Measurements from ENCODE around the gene SND1.
"Not testable (repeated sequence)": the region's sequence is repeated elsewhere in the genome, so short reads cannot be mapped to it uniquely, and the experiment has no call there.

Gene SND1

GRCh38 chr7:127832592-127832991 lies 180.6 kb downstream of the SND1 start:
- no peak for DNase-seq (ENCODE audit: low read depth)

DNA sequence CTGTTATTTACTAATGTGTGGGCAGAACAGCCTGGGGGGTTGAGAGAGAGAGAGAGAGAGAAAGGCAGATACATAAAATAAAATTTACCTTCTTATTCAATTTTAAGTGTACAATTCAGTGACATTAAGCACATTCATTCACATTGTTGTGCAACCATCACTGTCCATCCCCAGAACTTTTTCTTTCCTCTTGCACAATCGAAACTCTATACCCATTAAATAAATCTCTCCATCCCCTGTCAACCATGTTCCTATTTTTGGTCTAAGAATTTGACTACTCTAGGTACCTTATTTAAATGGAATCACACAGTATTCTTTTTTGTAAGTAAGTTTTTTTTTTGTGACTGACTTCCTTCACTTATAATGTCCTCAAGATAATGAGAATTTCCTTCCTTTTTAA lies 181.6 kb downstream of the SND1 start:
- no peak for DNase-seq (ENCODE audit: low read depth)

GRCh38 chr7:127835679-127836078 lies 183.7 kb downstream of the SND1 start:
- DNase-seq (ENCODE audit: low read depth) = no peak

- not testable (repeated sequence) for DNase-seq (ENCODE audit: low read depth)
These were observed 185.9 kb downstream of the SND1 start for GRCh38 chr7:127837816-127838410.

DNA sequence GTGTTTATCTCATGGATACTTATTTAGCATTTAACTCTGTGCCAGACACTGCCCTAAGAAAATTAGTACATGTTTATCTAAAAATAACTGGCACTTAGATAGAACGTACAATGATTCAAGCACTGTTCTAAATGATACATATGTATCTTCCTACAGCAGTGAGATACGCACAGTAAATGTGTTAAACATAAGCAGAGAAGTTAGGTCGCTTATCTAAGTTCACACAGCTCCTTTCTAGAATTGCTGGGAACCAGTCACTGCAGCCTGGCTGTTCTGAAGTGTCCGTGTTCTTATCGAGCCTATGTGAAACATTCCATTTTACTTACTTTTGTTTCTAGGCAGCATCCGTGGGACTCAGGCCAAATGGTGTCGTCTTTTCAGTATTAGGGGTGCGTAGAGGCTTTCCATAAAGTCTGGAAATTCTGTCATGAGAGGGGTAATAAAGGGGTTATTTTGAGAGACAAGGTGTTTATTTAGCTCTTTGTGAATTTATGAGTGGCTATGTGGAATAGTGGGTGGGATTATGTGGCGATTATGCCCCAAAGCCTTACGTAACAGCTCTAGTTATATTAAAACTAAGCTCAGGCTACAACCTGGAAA lies 186.9 kb downstream of the SND1 start:
- DNase-seq (ENCODE audit: low read depth) = no peak

DNA sequence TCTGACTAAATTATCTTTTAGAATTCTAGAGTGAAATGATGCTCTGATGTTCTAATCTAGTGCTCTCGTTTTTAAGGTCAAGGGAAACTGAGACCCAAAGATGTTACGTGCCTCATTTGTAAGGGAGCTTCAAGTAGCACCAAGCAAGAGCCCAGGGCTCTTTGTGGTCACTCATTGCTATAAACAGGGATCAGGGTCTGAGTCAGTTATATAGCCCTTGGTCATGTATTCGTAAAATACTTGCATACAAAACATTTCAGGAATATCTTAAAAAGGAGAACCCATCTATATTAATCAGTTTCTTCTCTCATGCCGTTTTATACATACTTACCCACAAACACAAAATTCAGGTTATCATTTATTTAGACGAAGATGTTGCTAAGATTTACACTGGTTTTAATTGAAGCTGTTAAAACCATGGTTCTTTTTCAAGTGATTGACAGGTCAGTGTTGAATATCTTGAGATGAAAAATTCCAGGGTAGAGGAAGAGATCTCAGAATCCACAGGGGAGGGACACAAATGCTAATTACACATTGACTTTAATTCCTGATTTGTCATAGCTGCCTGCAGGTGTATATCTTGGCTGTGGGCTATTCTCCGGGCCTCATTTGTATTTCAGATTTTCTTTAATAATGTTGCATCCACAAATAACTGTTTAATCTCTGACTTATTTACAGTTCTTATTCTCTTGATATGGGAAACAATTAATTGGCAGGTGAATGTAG lies 188.4 kb downstream of the SND1 start:
- DNase-seq (ENCODE audit: low read depth) = no peak

DNA sequence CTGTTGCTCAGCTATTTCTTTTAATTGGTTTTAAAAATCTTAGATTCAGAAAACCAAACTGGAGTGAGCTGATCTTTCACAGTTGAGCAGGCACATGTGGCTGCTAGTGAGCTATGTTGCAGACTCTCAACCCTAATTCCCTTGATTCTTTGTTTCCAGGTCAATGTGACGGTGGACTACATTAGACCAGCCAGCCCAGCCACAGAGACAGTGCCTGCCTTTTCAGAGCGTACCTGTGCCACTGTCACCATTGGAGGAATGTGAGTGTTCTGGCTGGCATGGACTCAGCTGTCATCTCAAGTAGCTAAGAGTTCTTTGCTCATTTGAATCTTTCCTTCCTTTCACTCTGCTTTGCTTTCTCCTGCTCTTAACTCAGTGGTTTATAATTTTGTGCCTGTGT lies 192.2 kb downstream of the SND1 start:
- no peak for DNase-seq (ENCODE audit: low read depth)

- DNase-seq (ENCODE audit: low read depth) = no peak
These were observed 192.8 kb downstream of the SND1 start for GRCh38 chr7:127844707-127845331.

DNA sequence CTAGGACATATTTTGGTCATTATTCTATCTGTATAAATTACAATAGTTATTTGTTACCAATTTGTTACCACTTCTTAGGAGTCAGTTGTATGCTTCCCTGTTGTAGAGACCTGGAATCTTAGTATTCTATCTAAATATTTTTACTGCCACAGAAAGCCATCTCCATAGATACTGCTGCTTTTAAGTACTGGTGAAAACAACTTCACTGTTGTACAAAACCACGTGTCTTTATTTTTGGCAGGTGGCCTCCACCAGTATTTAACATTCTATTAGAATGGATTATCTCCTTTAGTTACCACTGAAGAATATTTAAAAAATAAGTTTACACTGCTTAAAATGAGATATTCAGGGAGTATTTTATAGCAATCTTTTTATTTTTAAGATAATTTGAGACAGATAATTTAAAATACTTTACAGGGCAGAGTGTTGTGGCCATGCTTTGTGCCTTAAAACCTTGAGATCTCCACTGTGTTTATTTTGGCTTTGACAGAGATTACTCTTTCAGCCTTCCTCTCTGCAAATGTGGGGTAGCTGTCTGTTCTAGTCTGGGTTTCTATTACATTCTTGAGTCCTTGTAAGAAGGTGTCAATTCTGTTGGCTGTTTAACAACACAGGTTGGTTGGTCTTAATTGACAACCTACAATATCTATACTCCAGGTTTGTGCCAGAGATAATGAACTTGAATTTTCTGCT lies 193.7 kb downstream of the SND1 start:
- DNase-seq (ENCODE audit: low read depth) = no peak

- no peak for DNase-seq (ENCODE audit: low read depth)
These were observed 195.6 kb downstream of the SND1 start for GRCh38 chr7:127847641-127848040.

DNA sequence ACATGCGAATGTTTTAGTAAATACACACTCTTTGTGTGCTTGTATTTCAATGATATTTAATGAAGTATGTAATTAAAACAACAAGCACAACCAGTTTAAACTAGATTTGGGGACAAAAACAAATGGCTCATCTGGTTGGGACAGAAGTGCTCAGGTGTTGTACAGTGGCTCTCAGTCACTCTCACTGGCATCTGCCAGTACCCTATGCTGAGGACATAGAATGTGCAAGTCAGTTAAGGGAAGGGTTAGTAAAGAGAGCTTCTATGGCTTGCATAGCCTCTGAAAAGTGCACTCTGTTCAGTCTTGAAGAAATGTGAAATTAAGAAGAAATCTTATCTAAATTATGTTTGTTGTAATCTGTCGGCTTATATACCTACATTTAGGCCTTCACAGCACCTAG lies 196.2 kb downstream of the SND1 start:
- no peak for DNase-seq (ENCODE audit: low read depth)

DNA sequence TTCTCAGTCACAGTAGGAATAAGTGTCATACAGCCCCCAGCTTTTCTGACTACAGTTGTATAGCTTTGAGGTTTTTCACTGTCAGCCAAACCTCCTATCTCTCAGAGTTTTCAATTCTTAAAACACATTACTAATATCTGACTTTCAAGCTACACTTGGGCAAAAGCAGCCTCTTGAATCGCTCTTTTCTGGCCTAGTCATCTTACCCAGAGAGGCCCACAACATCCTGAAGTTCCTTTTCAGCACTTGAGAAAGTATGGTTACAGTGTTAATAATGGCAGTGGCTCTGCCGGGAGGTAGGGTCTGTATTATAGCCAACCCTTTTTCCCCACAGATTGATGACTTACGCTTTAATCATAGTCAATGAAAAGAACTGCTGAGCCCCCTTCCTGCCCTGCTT lies 198.2 kb downstream of the SND1 start:
- no peak for DNase-seq (ENCODE audit: low read depth)

DNA sequence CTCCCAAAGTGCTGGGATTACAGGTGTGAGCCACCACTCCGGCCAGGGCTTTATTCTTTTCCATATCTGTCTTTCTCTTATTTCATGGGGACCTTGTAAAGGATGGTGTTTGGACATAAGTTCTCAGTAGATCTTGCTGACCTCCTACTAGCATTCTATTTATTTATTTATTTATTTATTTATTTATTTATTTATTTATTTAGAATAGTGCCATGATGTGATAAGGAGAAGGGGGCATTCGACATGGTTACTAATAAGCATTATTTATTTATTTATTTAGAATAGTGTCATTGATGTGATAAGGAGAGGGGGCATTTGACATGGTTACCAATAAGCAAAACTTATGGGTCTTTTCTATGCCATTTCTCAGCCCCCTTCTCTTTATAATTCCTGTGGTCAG lies 202.4 kb downstream of the SND1 start:
- DNase-seq (ENCODE audit: low read depth) = no peak

DNA sequence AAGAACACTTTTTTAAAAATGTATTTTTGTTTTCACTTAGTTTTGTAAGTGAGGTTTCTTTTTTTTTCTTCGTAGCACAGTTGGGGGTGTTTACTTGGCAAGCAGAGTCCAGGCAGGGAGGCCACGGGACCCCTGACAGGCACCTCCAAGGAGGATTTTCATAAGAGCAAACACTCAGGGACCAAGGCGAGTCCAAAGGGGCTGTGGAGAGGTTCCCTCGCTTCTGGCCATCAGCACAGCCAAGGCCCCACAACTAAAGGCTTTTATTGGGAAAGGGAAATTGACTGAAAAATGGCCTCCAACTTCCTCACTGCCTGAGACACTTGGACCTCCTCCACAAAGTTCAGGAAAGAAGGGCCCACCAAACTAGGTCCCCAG lies 205.5 kb downstream of the SND1 start:
- DNase-seq (ENCODE audit: low read depth) = no peak

DNA sequence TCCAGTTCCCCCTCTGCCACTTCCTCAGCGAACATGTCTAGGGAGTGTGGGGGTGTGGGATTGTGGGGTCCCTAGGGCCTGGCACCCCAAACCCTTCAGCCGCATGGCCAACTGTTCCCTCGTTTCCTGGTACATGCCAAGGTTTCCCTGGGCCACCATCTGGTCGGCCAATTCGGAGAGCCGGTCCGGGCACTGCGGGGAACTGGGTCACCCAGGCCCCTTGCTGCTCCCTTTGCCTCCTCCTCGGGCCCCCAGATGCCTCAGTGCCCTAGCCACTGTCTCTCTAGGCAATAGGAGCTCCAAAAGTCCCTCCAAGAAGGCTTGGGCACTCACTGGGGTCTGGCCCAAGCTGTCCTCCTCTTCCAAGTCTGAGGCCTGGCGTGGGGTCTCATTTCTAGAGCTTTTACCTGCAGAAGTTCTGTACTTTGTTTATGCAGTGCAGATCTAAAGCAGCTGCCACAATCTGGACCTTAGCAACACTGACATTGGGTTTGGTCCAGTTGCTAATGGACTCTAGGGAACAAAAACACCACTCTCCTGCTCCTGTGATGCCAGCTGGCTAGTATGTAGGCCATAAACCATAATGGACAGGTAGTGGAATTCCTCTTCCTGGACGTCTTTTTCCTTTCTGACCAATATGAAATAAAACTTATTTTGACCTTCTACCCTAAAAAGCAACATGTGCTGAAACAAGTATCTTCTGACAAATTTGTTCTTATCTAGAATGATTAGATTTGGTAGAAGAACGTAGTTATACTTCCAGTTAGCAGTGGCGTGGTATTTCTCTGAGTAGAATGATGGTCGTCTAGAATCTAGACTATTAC lies 206.3 kb downstream of the SND1 start:
- DNase-seq (ENCODE audit: low read depth) = no peak

GRCh38 chr7:127858915-127859189 lies 206.9 kb downstream of the SND1 start:
- DNase-seq (ENCODE audit: low read depth) = no peak

DNA sequence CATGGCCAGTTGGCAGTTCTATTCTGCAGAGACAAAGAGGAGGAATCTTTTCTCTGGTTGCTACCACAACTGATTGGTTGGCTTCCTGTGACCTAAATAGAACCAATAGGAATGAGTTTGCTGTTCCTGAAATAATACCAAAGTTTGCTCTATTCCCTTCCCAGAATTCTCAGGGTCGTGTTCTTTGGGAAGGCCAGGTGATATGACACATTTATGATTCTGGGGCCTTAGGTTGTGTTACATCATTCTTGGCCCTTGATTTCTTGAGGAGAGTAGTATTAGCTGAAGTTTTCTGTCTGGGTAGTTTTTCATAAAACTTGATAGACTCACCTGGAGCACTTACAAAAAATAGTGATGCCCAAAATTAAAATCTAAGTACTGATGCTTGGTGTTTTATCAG lies 207.3 kb downstream of the SND1 start:
- no peak for DNase-seq (ENCODE audit: low read depth)

- DNase-seq (ENCODE audit: low read depth) = no peak
These were observed 210.5 kb downstream of the SND1 start for GRCh38 chr7:127862525-127862924.

- no peak for DNase-seq (ENCODE audit: low read depth)
These were observed 211.1 kb downstream of the SND1 start for GRCh38 chr7:127863082-127863481.

- DNase-seq (ENCODE audit: low read depth) = no peak
These were observed 213.5 kb downstream of the SND1 start for GRCh38 chr7:127865466-127865865.

DNA sequence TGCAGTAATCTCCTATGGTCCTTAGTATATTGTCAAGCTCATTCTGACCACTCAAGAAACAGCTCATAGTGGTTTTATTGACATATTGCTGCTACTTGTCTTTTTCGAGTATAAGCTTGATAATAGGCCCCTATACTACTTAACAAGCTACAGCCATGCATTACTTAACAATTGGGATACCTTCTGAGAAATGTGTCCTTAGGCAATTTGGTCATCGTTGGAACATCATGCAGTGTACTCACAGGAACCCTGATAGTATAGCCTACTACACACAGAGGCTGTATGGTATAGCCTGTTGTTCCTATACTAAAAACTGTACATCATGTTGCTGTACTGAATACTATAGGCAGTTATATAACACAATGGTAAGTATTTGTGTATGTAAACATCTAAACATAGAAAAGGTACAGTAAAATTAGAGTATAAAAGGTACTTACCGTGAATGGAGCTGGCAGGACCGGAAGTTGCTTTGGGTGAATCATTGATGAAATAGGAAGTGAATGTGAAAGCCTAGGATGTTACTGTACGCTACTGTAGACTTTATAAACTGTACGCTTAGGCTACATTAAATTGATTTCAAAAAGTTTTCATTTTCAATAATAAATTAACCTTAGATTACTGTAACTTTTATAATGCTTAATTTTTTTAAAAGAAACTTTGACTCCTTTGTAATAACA lies 218.4 kb downstream of the SND1 start:
- DNase-seq (ENCODE audit: low read depth) = no peak

Data from HS-27A (cell line).